ENCODE results near the gene KTN1. TPM values are rescaled to one million over a fixed set of nuclear protein-coding genes. Genes with fewer than 3 reads are reported as not detected.

KTN1 gene
- total RNA-seq, 4 donors from 2014 or later: 138 to 186 (median 176) TPM

GRCh38 chr14:55626131-55626530 is 46.1 kb downstream of the KTN1 start:
- no peak for TF ChIP-seq CTCF (IDR thresholded peaks at IDR 0.05; ENCODE audit: low read depth)

- TF ChIP-seq CTCF (IDR thresholded peaks at IDR 0.05; ENCODE audit: low read depth): no peak
Measured at GRCh38 chr14:55628426-55628825, 48.4 kb downstream of the KTN1 start.

GRCh38 chr14:55638665-55639064 is 58.7 kb downstream of the KTN1 start:
- TF ChIP-seq CTCF (IDR thresholded peaks at IDR 0.05; ENCODE audit: low read depth): no peak

GRCh38 chr14:55641290-55641689 is 61.3 kb downstream of the KTN1 start:
- no peak for TF ChIP-seq CTCF (IDR thresholded peaks at IDR 0.05; ENCODE audit: low read depth)

- no peak for TF ChIP-seq CTCF (IDR thresholded peaks at IDR 0.05; ENCODE audit: low read depth)
Measured at GRCh38 chr14:55641954-55642353, 61.9 kb downstream of the KTN1 start.

GRCh38 chr14:55645145-55645544 is 65.1 kb downstream of the KTN1 start:
- TF ChIP-seq CTCF (IDR thresholded peaks at IDR 0.05; ENCODE audit: low read depth): no peak

- no peak for TF ChIP-seq CTCF (IDR thresholded peaks at IDR 0.05; ENCODE audit: low read depth)
Measured at GRCh38 chr14:55645845-55646832, 66.1 kb downstream of the KTN1 start.
